ENCODE data around the gene CSTF2.

CSTF2 gene

GRCh38 chrX:100830547-100830946 lies 10.4 kb downstream of the CSTF2 start:
- H2BK120ac ChIP-seq (ENCODE audit: low read depth, low read length) = no peak overlapping the region
- H2BK5ac ChIP-seq (ENCODE audit: low read length) = no peak overlapping the region
- DNase-seq (ENCODE audit: low spot score) = no peak
- no peaks in the 10 kb centered on the region for H3K79me1 ChIP-seq (ENCODE audit: low read depth, low read length)
- peaks cover 7 to 78% of the 10 kb centered on the region in 2 donors for H3K36me3 ChIP-seq (replicated peaks in 1 of 2; ENCODE audit: control insufficient read depth in 2 of 2, insufficient read depth in 2 of 2, low read length in 2 of 2)
- no peak overlapping the region for H3K27ac ChIP-seq (replicated peaks; ENCODE audit: low read length)
- no peak overlapping the region for H3K9ac ChIP-seq (ENCODE audit: low read depth, low read length, poor library complexity)
- no peak overlapping the region for H3K4me3 ChIP-seq (ENCODE audit: low read length in 2 of 2)
- no peak overlapping the region for H4K8ac ChIP-seq (ENCODE audit: low read depth, low read length)
- no peak overlapping the region for H3K14ac ChIP-seq (ENCODE audit: low read length)
- no peak overlapping the region for H4K91ac ChIP-seq (ENCODE audit: low read depth, low read length, poor library complexity)
- no peak overlapping the region for H2BK12ac ChIP-seq (ENCODE audit: low read length)
- no peak overlapping the region for H2BK15ac ChIP-seq (ENCODE audit: low read length)
- H3K9me3 ChIP-seq (replicated peaks in 1 of 2; ENCODE audit: control insufficient read depth in 2 of 2, insufficient read depth in 1 of 2, low read depth in 1 of 2, low read length in 2 of 2) = no peaks in the 10 kb centered on the region
- H3K4me2 ChIP-seq (ENCODE audit: insufficient read depth, low read length, poor library complexity, severe bottlenecking) = no peak overlapping the region
- H3K27me3 ChIP-seq (ENCODE audit: control insufficient read depth in 3 of 3, insufficient read depth in 3 of 3, low read depth in 1 of 3, low read length in 3 of 3) = no peaks in the 10 kb centered on the region
- H3K18ac ChIP-seq (ENCODE audit: low read length) = no peak overlapping the region
- H2AK5ac ChIP-seq (ENCODE audit: low read depth, low read length) = no peak overlapping the region
- no peak overlapping the region for H2AFZ ChIP-seq (ENCODE audit: low read length)
- WGBS, 2 donors (ENCODE audit: extremely low coverage in 2 of 2, insufficient read length in 2 of 2, insufficient replicate concordance in 1 of 2) = no CpG with 5 or more reads among the region's 9 CpGs
- no peak overlapping the region for H3K23ac ChIP-seq (ENCODE audit: low read depth, low read length, poor library complexity)
- no peak overlapping the region for H3K4ac ChIP-seq (ENCODE audit: low read length)
- no peaks in the 10 kb centered on the region for H3K4me1 ChIP-seq (ENCODE audit: control insufficient read depth in 2 of 2, insufficient read depth in 1 of 2, low read depth in 1 of 2, low read length in 2 of 2)

DNA sequence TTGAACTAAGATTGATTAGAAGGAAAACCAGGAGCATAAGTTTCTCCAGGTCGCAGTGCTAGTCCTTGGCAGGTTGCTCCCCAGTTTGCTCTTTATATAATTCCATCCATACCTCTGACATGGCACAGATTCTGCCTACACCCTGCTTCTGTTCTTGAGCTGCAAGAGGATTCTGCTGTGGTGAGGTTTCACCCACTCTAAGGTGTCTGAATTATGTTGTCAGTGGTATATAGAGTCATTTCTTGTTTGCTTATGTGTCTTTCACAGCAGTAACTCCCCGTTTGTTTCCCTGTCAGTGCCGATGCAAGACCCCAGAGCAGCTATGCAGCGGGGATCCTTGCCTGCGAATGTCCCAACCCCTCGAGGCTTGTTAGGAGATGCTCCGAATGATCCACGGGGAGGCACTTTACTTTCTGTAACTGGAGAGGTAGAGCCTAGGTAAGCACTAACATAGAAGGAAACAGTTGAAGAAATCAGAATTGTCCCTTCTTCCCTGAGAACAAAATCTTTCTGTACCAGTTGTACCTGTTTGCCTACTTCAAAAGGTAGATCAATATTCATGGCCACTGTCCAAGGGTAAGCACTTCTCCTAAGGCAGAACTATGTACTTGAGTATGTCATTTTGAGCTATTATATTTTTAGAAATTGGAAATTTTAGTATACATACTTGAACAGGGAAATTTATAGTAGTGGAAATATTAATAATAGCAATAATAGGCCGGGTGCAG lies 11.2 kb downstream of the CSTF2 start:
- H2AFZ ChIP-seq (ENCODE audit: low read length) = no peak overlapping the region
- H4K91ac ChIP-seq (ENCODE audit: low read depth, low read length, poor library complexity) = no peak overlapping the region
- no peak overlapping the region for H3K18ac ChIP-seq (ENCODE audit: low read length)
- no peak overlapping the region for H2AK5ac ChIP-seq (ENCODE audit: low read depth, low read length)
- peaks cover 7 to 77% of the 10 kb centered on the region in 2 donors for H3K36me3 ChIP-seq (replicated peaks in 1 of 2; ENCODE audit: control insufficient read depth in 2 of 2, insufficient read depth in 2 of 2, low read length in 2 of 2)
- H2BK12ac ChIP-seq (ENCODE audit: low read length) = no peak overlapping the region
- H3K4me2 ChIP-seq (ENCODE audit: insufficient read depth, low read length, poor library complexity, severe bottlenecking) = no peak overlapping the region
- no peak overlapping the region for H3K9ac ChIP-seq (ENCODE audit: low read depth, low read length, poor library complexity)
- H3K27ac ChIP-seq (replicated peaks; ENCODE audit: low read length) = no peak overlapping the region
- H3K79me1 ChIP-seq (ENCODE audit: low read depth, low read length) = no peaks in the 10 kb centered on the region
- H3K4me1 ChIP-seq (ENCODE audit: control insufficient read depth in 2 of 2, insufficient read depth in 1 of 2, low read depth in 1 of 2, low read length in 2 of 2) = no peaks in the 10 kb centered on the region
- H3K4ac ChIP-seq (ENCODE audit: low read length) = no peak overlapping the region
- no peak overlapping the region for H2BK5ac ChIP-seq (ENCODE audit: low read length)
- no peak overlapping the region for H2BK15ac ChIP-seq (ENCODE audit: low read length)
- H3K14ac ChIP-seq (ENCODE audit: low read length) = no peak overlapping the region
- H3K27me3 ChIP-seq (ENCODE audit: control insufficient read depth in 3 of 3, insufficient read depth in 3 of 3, low read depth in 1 of 3, low read length in 3 of 3) = no peaks in the 10 kb centered on the region
- no peak overlapping the region for H3K23ac ChIP-seq (ENCODE audit: low read depth, low read length, poor library complexity)
- no CpG with 5 or more reads among the region's 9 CpGs for WGBS, 2 donors (ENCODE audit: extremely low coverage in 2 of 2, insufficient read length in 2 of 2, insufficient replicate concordance in 1 of 2)
- no peaks in the 10 kb centered on the region for H3K9me3 ChIP-seq (replicated peaks in 1 of 2; ENCODE audit: control insufficient read depth in 2 of 2, insufficient read depth in 1 of 2, low read depth in 1 of 2, low read length in 2 of 2)
- no peak overlapping the region for H3K4me3 ChIP-seq (ENCODE audit: low read length in 2 of 2)
- no peak overlapping the region for H4K8ac ChIP-seq (ENCODE audit: low read depth, low read length)
- H2BK120ac ChIP-seq (ENCODE audit: low read depth, low read length) = no peak overlapping the region
- DNase-seq (ENCODE audit: low spot score) = no peak

DNA sequence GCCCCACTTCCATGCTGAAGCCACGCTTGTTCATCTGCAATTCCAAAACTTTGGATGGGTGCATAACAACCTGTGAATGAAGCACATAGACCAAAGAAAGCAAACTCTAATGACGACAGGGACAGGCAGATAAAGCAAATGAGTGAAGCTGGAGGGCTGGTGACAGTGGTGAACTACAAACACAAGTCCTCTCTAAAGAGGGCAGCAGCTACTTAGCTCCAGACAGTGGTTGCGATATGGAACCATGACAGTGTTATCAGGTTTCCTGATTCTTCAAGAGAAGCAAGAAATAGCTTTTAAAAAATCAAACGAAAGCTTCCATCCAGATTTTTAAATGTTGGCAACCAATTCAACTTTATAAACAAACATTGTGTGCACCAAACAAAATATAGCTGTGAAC lies 30.1 kb downstream of the CSTF2 start:
- no peak overlapping the region for H3K4me2 ChIP-seq (ENCODE audit: insufficient read depth, low read length, poor library complexity, severe bottlenecking)
- no peak overlapping the region for H3K23ac ChIP-seq (ENCODE audit: low read depth, low read length, poor library complexity)
- no peak overlapping the region for H2AFZ ChIP-seq (ENCODE audit: low read length)
- no peaks in the 10 kb centered on the region for H3K27me3 ChIP-seq (ENCODE audit: control insufficient read depth in 3 of 3, insufficient read depth in 3 of 3, low read depth in 1 of 3, low read length in 3 of 3)
- no peaks in the 10 kb centered on the region for H3K79me1 ChIP-seq (ENCODE audit: low read depth, low read length)
- H3K18ac ChIP-seq (ENCODE audit: low read length) = no peak overlapping the region
- DNase-seq (ENCODE audit: low spot score) = no peak
- H3K14ac ChIP-seq (ENCODE audit: low read length) = no peak overlapping the region
- H3K9me3 ChIP-seq (replicated peaks in 1 of 2; ENCODE audit: control insufficient read depth in 2 of 2, insufficient read depth in 1 of 2, low read depth in 1 of 2, low read length in 2 of 2) = no peaks in the 10 kb centered on the region
- no peaks in the 10 kb centered on the region for H3K4me1 ChIP-seq (ENCODE audit: control insufficient read depth in 2 of 2, insufficient read depth in 1 of 2, low read depth in 1 of 2, low read length in 2 of 2)
- H3K27ac ChIP-seq (replicated peaks; ENCODE audit: low read length) = no peak overlapping the region
- no peak overlapping the region for H3K4me3 ChIP-seq (ENCODE audit: low read length in 2 of 2)
- no peak overlapping the region for H2BK120ac ChIP-seq (ENCODE audit: low read depth, low read length)
- H2BK5ac ChIP-seq (ENCODE audit: low read length) = no peak overlapping the region
- no peak overlapping the region for H2BK15ac ChIP-seq (ENCODE audit: low read length)
- no peak overlapping the region for H2BK12ac ChIP-seq (ENCODE audit: low read length)
- no peak overlapping the region for H2AK5ac ChIP-seq (ENCODE audit: low read depth, low read length)
- H4K8ac ChIP-seq (ENCODE audit: low read depth, low read length) = no peak overlapping the region
- H3K36me3 ChIP-seq (replicated peaks in 1 of 2; ENCODE audit: control insufficient read depth in 2 of 2, insufficient read depth in 2 of 2, low read length in 2 of 2) = no peaks in the 10 kb centered on the region
- no CpG with 5 or more reads among the region's 4 CpGs for WGBS, 2 donors (ENCODE audit: extremely low coverage in 2 of 2, insufficient read length in 2 of 2, insufficient replicate concordance in 1 of 2)
- H4K91ac ChIP-seq (ENCODE audit: low read depth, low read length, poor library complexity) = no peak overlapping the region
- H3K4ac ChIP-seq (ENCODE audit: low read length) = no peak overlapping the region
- H3K9ac ChIP-seq (ENCODE audit: low read depth, low read length, poor library complexity) = no peak overlapping the region

GRCh38 chrX:100852810-100853209 lies 32.6 kb downstream of the CSTF2 start:
- Histone ChIP-seq H2BK15ac (ENCODE audit: low read length) (no peak overlapping the region), H3K27ac (replicated peaks; ENCODE audit: low read length) (no peak overlapping the region), H3K4me2 (ENCODE audit: insufficient read depth, low read length, poor library complexity, severe bottlenecking) (no peak overlapping the region), H3K27me3 (ENCODE audit: control insufficient read depth in 3 of 3, insufficient read depth in 3 of 3, low read depth in 1 of 3, low read length in 3 of 3) (no peaks in the 10 kb centered on the region), H2AK5ac (ENCODE audit: low read depth, low read length) (no peak overlapping the region), H3K9me3 (replicated peaks in 1 of 2; ENCODE audit: control insufficient read depth in 2 of 2, insufficient read depth in 1 of 2, low read depth in 1 of 2, low read length in 2 of 2) (no peaks in the 10 kb centered on the region), H4K91ac (ENCODE audit: low read depth, low read length, poor library complexity) (no peak overlapping the region), H4K8ac (ENCODE audit: low read depth, low read length) (no peak overlapping the region), H3K4me1 (ENCODE audit: control insufficient read depth in 2 of 2, insufficient read depth in 1 of 2, low read depth in 1 of 2, low read length in 2 of 2) (no peaks in the 10 kb centered on the region), H3K14ac (ENCODE audit: low read length) (no peak overlapping the region), H3K9ac (ENCODE audit: low read depth, low read length, poor library complexity) (no peak overlapping the region), H2BK5ac (ENCODE audit: low read length) (no peak overlapping the region), H3K36me3 (replicated peaks in 1 of 2; ENCODE audit: control insufficient read depth in 2 of 2, insufficient read depth in 2 of 2, low read length in 2 of 2) (no peaks in the 10 kb centered on the region), H3K23ac (ENCODE audit: low read depth, low read length, poor library complexity) (no peak overlapping the region), H3K4ac (ENCODE audit: low read length) (no peak overlapping the region), H2BK12ac (ENCODE audit: low read length) (no peak overlapping the region), H2AFZ (ENCODE audit: low read length) (no peak overlapping the region), H3K18ac (ENCODE audit: low read length) (no peak overlapping the region), H3K4me3 (ENCODE audit: low read length in 2 of 2) (no peak overlapping the region), H2BK120ac (ENCODE audit: low read depth, low read length) (no peak overlapping the region), H3K79me1 (ENCODE audit: low read depth, low read length) (no peaks in the 10 kb centered on the region)
- no peak for DNase-seq (ENCODE audit: low spot score)
- WGBS, 2 donors (ENCODE audit: extremely low coverage in 2 of 2, insufficient read length in 2 of 2, insufficient replicate concordance in 1 of 2) = no CpG with 5 or more reads among the region's 2 CpGs
